Heart left ventricle (tissue), 16 donors: Measurements from ENCODE around the gene PSRC1. TPM values are rescaled to one million over a fixed set of nuclear protein-coding genes. Genes with fewer than 3 reads are reported as not detected.
A peak's percentile ranks its signal among the peaks of the same experiment; 100 is the strongest.

Source experiments
- ATAC-seq, 4 donors: fragments of 200-7000 bp; cut with Tn5 transposase; one replicate each; pipeline ENCODE4 v1.9.1; 2020 to 2022; ENCODE audit warnings: moderate library complexity in 4 of 4, mild to moderate bottlenecking in 3 of 4, moderate number of reproducible peaks in 1 of 4
- DNase-seq, 5 donors: peaks; one replicate each; pipeline ENCODE4 v3.0.0-alpha.2; 2020
- H3K27ac ChIP-seq, 12 donors: fragments of 200-600 bp; sonication (generic) in 4 of 12; one replicate each; pipeline versions ENCODE4 v1.5.0 to v1.8.0; 2016 to 2022; ENCODE audit warnings: mild to moderate bottlenecking in 2 of 12
- H3K27me3 ChIP-seq, 9 donors: fragments of 200-600 bp; sonication (generic) in 2 of 9; one replicate each; pipeline versions ENCODE4 v1.5.1 to v1.8.0; 2016 to 2022; ENCODE audit warnings: mild to moderate bottlenecking in 3 of 9
- H3K36me3 ChIP-seq, 9 donors: fragments of 200-600 bp; sonication (generic) in 2 of 9; one replicate each; pipeline versions ENCODE4 v1.5.0 to v1.8.0; 2018 to 2022; ENCODE audit warnings: mild to moderate bottlenecking in 2 of 9
- H3K4me1 ChIP-seq, 12 donors: fragments of 200-600 bp; sonication (generic) in 4 of 12; one replicate each; pipeline versions ENCODE4 v1.5.0 to v1.8.0; 2016 to 2022; ENCODE audit warnings: mild to moderate bottlenecking in 3 of 12
- H3K4me3 ChIP-seq, 12 donors: fragments of 200-600 bp; sonication (generic) in 4 of 12; one replicate each; pipeline versions ENCODE4 v1.5.0 to v1.8.0; 2017 to 2022; ENCODE audit warnings: mild to moderate bottlenecking in 9 of 12, moderate library complexity in 4 of 12
- H3K9me3 ChIP-seq, 12 donors: fragments of 200-600 bp; sonication (generic) in 4 of 12; one replicate each; pipeline versions ENCODE4 v1.5.0 to v1.8.0; 2016 to 2022; ENCODE audit warnings: mild to moderate bottlenecking in 1 of 12
- POLR2A ChIP-seq, 2 donors: fragments of 450-650 bp; IDR thresholded peaks; one replicate each; pipeline ENCODE4 v1.6.1; 2017; ENCODE audit warnings: antibody characterized with exemption in 2 of 2, mild to moderate bottlenecking in 2 of 2, moderate library complexity in 2 of 2
- WGBS, 4 donors: extraction: QIAGEN DNeasy Blood & Tissue Kit in 2 of 4; methylation state at CpG; one replicate each; pipeline versions ENCODE4 v1.1.5 to v1.1.7; 2013 to 2018; 5-methylcytosine and 5-hydroxymethylcytosine counted together
- intact Hi-C, 10 donors: fragments of 100-400 bp; cut with DNase I; formaldehyde crosslinking; loops; one replicate each; pipeline versions ENCODE4 v1.11.1 to v1.14.2; 2022
- polyA plus RNA-seq, 2 donors: library from polyadenylated mRNA; stranded (reverse); fragments of 200-250 nt; gene quantifications; one replicate each; pipeline ENCODE4 v1.2.3, GENCODE V29; 2013
- total RNA-seq, 9 donors: library from RNA; depleted of rRNA in 2 of 9; stranded (reverse); fragments of >200 nt in 2 of 9; fragmentation: NEBNext Ultra II Directional in 3 of 9; extraction: Animal tissue kit (Norgen Biotek cat#: 25700) in 3 of 9; gene quantifications; one replicate each; pipeline versions ENCODE4 v1.1.0 to v1.2.4, GENCODE V29; 2016 to 2023
- TF ChIP-seq, protein P1 (sequence below), 12 donors: fragments of 200-600 bp; sonication (generic) in 4 of 12; IDR thresholded peaks; one replicate each; pipeline versions ENCODE4 v1.5.0 to v1.8.0; 2018 to 2022; ENCODE audit warnings: antibody characterized with exemption in 12 of 12, mild to moderate bottlenecking in 5 of 12
- donor health status: ischemic (EF 13 %, LVEDD 7.1; RV severe dilation, severe dysfunction).
- donor health status: healthy with polysubstance abuse.
- donor health status: DM: no; HTN: yes; CAD: no.
- donor health status: DM: no; HTN: no; CAD: no.
- donor health status: ischemic (EF 25% LVEDD 6.9; RV normal size, moderate dysfunction).
- donor health status: ischemic (EF 25% LVEDD 5.7; RV mildly dilated, moderate dysfunction).
- donor health status: healthy.
- donor health status: DM: yes; HTN: yes; CAD: no.
- donor health status: ischemic (EF 35%, LVEDD 5.7; RV mildly dilated, moderate dysfunction).
- donor health status: nonischemic (EF 11% LVEDD 7.7; RV severe dilation, severe dysfunction).
- donor health status: DM: yes; HTN: yes; CAD: no.
- donor health status: PGD.
- donor health status: ischemic (EF 29% LVEDD 5.4; RV normal size, mild dysfunction).
- donor health status: nonischemic (EF 23%, LVEDD 6.1; RV moderate dilation, normal function).

Gene PSRC1
- total and polyA plus RNA-seq, 11 donors: 0.23 to 3.6 (median 0.85) TPM; not detected in 1

DNA sequence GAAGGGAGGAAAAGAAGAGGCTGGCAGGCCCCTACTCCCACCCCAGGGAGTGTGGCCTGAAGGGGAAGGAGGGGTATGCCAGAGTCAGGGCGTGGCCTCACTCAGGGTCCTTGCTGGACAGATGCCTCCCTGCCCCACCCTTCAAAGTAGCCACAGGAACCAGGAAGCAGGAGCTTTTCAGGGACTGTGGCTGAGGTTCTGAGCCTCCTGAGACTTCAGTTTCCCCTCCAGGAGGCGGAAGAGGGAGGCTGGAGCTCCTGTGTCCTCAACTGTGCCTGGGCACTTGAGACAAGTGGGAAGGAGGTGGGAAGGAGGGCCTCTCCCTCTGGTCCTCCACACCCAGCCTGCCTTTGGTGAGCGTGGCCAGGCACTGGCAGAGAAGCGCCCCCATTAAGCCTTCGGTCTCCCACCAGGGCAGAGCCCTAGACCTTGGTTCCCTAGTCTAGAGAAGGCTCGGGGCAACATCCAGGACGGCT lies 28.3 kb downstream of the PSRC1 start:
- Histone ChIP-seq H3K4me1 (peaks cover 0 to 33% (median 18%) of the 10 kb centered on the region in 12 donors), H3K9me3 (no peaks in the 10 kb centered on the region), H3K27ac (peak overlapping the region in 8 of 12 donors; percentile 29 to 87 (median 70)), H3K27me3 (peaks cover 0 to 13% (median 0%) of the 10 kb centered on the region in 9 donors), H3K4me3 (no peak overlapping the region), H3K36me3 (no peaks in the 10 kb centered on the region)
- intact Hi-C loops: loop anchor here in 1 of 10 donors (10.0 kb wide), 1 partner anchor 140 kb away; the partner anchor contains the start of gene ELAPOR1
- peak in 2 of 5 donors; percentile 20 to 37 for DNase-seq
- WGBS, 4 donors: 67 to 84% (median 73%) methylated on average over 5 to 7 of the region's 7 CpGs
- peak in 1 of 4 donors; percentile 8 for ATAC-seq
- TF ChIP-seq, protein P1, sequence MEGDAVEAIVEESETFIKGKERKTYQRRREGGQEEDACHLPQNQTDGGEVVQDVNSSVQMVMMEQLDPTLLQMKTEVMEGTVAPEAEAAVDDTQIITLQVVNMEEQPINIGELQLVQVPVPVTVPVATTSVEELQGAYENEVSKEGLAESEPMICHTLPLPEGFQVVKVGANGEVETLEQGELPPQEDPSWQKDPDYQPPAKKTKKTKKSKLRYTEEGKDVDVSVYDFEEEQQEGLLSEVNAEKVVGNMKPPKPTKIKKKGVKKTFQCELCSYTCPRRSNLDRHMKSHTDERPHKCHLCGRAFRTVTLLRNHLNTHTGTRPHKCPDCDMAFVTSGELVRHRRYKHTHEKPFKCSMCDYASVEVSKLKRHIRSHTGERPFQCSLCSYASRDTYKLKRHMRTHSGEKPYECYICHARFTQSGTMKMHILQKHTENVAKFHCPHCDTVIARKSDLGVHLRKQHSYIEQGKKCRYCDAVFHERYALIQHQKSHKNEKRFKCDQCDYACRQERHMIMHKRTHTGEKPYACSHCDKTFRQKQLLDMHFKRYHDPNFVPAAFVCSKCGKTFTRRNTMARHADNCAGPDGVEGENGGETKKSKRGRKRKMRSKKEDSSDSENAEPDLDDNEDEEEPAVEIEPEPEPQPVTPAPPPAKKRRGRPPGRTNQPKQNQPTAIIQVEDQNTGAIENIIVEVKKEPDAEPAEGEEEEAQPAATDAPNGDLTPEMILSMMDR (IDR thresholded peaks at IDR 0.05): no peak
- TF ChIP-seq POLR2A (IDR thresholded peaks at IDR 0.05): no peak

DNA sequence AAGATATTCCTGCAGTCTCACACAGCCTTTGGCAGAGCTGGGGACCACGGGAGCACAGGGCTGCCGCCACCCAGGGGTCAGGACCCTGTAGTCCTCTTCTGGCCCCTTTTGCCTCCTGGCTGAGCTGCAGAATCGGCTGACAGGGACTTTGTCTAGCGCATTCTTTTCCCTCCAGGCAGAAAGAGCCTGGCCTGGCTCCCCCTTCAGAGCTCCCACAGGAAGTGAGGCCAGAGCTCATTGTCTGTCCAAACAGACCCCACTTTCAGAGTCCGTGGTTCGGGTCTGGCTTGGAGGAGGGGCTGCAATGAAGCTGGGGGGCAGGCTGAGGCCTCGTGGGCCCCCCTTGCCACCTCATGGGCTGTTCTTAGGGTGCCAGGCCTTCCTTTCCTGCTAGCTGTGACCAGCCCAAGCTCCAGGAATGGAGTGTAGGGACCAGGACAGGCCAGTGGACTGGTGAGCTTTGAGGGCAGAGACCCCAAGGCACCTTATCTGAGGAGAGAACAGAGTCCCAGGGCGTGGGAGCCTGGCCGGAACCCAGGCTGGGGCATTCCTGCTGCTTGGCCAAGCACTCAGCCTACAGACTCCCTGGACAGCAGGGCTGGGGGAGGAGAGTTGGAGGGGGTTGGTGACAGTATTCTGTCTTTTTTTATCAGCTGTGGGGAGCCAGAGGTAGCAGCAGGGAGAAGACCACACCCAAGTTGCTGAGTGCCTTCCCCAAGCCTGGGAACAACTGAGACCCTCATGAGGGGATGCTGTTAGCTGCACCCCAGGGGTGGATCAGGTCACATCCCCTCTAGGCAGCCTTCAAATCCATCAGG lies 28.9 kb downstream of the PSRC1 start:
- Histone ChIP-seq H3K4me3 (no peak overlapping the region), H3K4me1 (peaks cover 0 to 37% (median 20%) of the 10 kb centered on the region in 12 donors), H3K36me3 (no peaks in the 10 kb centered on the region), H3K27me3 (peaks cover 0 to 16% (median 0%) of the 10 kb centered on the region in 9 donors), H3K9me3 (no peaks in the 10 kb centered on the region), H3K27ac (peak overlapping the region in 11 of 12 donors; percentile 47 to 87 (median 64))
- ATAC-seq (peak in 3 of 4 donors; percentile 6 to 35 (median 13)), DNase-seq (peak in 1 of 5 donors; percentile 44)
- intact Hi-C loops: loop anchor here in 1 of 10 donors (10.0 kb wide), 1 partner anchor 139 kb away; the partner anchor contains the start of gene ELAPOR1
- WGBS, 4 donors: 35 to 43% (median 38%) methylated on average over 9 of the region's 9 CpGs
- TF ChIP-seq, protein P1 (IDR thresholded peaks at IDR 0.05): no peak
- no peak for TF ChIP-seq POLR2A (IDR thresholded peaks at IDR 0.05)

GRCh38 chr1:109252893-109253802 lies 29.8 kb downstream of the PSRC1 start:
- Histone ChIP-seq H3K9me3 (no peaks in the 10 kb centered on the region), H3K27ac (peak overlapping the region in 11 of 12 donors; percentile 47 to 87 (median 64)), H3K27me3 (peaks cover 0 to 21% (median 0%) of the 10 kb centered on the region in 9 donors), H3K36me3 (no peaks in the 10 kb centered on the region), H3K4me1 (peaks cover 0 to 41% (median 21%) of the 10 kb centered on the region in 12 donors), H3K4me3 (no peak overlapping the region)
- TF ChIP-seq, protein P1 (IDR thresholded peaks at IDR 0.05): no peak
- no peak for TF ChIP-seq POLR2A (IDR thresholded peaks at IDR 0.05)
- intact Hi-C loops: loop anchor here in 1 of 10 donors (10.0 kb wide), 1 partner anchor 138 kb away; the partner anchor contains the start of gene ELAPOR1
- WGBS, 4 donors: 85 to 86% (median 85%) methylated on average over 30 to 33 of the region's 33 CpGs
- DNase-seq (peak in 1 of 5 donors; percentile 36), ATAC-seq (peak in 2 of 4 donors; percentile 4 to 41)
